ENCODE data around the gene TMEM272.
"Not testable (repeated sequence)": the region's sequence is repeated elsewhere in the genome, so short reads cannot be mapped to it uniquely, and the experiment has no call there.

TMEM272 gene

DNA sequence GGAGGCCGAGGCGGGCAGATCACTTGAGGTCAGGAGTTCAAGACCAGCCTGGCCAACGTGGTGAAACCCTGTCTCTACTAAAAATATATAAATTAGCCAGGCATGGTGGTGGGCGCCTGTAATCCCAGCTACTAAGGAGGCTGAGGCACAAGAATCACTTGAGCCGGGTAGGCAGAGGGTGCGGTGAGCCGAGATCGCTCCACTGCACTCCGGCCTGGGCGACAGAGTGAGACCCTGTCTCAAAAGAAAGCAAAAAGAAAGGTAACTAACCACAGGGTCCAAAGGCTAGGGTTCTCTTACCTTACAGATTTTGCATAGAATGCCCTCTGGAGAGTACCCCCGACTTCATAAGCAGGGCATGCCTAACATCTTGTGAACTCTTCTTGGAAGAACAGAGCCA lies 20.3 kb downstream of the TMEM272 start:
- not testable (repeated sequence) for DNase-seq (ENCODE audit: low spot score)

DNA sequence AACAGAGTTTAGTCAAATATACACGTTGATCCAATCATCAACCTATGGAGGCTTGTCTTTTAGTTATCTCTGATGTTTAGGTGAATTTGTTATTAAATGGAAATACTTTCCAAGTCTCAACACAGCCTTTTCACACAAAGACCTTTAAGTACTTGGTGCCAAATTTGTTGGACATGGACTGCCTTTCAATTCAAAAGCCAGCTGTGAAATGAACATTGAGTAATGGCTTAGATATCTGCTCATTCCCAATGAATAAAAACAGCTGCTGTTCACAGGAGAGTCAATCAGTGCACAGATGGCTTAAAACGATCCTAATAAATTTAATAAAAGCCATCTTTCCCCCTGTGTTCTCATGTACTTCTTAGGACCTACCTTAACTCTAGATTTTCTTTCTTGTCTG lies 21.1 kb downstream of the TMEM272 start:
- no peak for DNase-seq (ENCODE audit: low spot score)

DNA sequence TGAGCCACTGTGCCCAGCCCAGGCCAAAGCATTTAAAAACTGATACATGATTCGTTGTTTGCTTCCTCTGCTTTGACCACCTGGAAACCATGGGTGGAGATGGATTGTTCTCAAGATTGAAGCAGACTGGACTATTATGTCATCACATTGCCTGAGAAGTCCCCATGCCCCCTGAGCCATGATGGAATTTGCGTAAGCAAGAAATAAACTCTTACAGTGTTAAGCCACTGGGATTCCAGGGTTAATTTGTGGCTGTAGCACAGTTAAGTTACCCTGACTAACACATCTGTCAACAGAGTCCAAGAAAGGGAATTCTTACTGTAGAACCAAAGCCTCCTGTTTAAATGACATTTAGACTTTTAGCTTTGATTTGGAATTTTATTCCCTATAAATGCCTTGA lies 21.6 kb downstream of the TMEM272 start:
- DNase-seq (ENCODE audit: low spot score) = no peak

DNA sequence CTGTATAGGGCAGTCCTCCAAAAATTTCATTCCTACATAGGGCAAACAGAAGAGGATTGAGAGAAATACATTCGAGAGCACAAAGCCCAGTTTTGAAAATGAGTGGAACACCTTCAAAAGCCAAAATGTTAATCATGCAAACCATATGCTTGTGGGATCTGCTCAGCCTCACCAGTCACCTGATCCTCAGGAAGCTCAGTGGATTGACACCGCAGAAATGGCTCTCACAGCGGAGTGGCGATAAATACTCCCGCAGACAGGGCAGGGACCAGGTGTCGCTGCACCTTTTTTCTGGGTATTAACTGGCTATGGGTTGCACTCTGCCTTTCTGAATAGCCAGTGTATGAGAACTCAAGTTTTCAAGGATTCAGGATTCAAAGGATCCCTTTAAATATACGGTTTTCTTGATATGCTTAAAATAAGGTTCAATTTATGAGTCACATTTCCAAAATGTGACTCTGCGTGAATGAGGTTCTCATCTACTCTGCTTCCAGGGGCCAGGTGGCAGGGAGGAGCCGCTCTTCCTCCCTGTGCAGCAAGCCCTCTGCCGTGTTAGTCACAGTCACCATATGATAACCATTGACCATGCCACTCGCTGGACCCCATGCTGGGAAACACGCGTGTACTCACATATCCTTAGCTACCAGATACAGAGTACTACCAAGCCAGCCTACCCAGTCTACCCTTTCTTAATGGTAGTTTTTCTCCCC lies 22.7 kb downstream of the TMEM272 start:
- DNase-seq (ENCODE audit: low spot score) = no peak

DNA sequence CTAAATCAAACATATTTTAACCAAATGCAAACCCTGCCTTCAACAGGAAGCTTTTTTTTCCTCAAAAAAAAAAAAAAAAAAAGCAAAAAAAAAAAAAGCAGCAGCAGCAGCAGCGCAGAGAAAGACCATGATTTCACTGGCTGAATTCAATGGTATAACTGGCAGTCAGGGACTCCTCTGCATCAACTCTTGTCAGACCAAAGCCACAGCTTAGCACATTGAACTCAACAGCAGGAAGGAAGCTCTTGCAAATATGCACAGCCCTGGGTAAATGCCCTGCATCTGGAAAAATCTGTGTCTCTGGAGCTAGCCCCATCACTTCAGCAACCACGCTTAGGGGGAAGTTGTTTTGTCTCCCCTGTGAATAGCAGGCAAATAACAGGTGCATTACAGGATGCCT lies 23.4 kb downstream of the TMEM272 start:
- no peak for DNase-seq (ENCODE audit: low spot score)

DNA sequence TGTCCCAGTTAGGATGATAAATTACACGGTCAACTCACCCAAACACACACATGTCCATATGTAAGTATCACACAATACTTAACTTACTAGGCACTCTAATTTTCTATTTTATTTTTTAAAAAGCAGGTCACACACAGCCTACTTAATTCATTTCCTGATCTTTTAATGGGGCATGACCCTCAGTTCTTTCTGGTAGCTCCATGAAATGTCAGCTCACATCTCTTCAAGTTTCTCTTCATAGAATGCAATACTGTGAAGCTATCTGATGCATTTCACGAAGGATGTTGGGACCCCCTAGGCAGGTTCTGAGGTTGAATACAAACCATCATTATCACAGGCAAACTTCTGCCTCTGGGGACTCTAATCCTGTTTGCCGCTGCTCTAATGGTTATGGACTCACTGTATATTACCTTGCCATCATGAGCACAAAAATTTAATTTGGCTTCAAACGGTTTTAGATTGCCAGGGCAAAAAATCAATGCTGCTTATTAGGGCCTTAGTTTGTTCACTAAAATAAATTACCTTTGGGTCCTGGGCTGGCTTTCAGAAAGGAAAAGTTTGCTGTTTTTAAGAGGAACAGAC lies 24.9 kb downstream of the TMEM272 start:
- no peak for DNase-seq (ENCODE audit: low spot score)

DNA sequence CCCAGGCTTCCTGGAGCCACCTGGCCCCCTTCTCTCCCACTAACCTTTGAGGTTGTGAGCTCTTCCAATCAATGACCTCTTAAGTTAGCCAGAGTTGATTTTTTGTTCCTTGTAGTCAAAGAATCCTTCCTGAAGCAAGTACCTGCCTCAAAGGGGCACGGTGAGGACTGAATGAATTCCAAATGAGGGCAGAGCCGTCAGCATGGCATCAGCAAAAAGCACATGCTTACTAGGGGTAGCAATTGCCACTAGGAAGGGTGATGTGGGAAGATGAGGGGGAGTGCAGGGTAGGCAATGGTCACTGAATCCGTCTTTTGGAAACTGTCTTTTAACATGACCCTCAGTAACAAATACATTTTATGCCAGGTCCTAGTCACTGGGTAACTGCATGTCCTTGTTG lies 25.4 kb downstream of the TMEM272 start:
- no peak for DNase-seq (ENCODE audit: low spot score)

DNA sequence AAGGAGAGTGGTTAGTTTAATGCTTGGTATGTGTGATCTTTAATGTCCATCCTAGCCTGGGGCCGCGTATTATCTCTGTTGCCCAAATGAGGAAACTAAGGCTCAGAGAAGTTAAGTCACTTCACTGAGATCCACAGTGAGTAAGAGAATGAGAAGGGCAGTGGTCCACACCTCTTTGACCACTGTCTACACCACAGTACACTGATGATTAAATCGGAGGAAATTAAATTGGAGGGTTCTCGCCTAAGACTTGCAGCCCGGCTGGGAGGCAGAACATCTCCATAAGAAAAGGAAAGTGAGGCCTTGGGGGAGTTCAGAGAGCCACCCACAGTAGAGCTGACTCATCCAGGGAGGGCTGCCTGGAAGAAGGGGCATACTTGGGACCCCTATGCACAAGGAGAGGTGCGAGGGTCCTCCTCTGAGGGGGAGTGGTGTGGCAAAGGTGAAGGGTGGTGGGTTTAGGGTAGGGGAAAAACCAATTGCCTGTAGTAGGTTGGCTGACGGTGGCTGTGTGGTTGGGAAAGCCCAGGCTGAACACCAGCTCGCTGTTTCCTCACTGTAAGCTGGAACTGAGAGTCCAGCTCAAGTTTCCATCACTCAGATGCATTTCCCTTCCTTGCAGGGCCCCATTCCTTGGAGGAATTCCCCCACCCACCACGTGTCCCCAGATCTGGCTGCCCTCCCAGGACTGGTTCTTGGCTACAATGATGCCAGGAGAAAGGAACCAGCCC lies 26.0 kb downstream of the TMEM272 start:
- DNase-seq (ENCODE audit: low spot score) = no peak

DNA sequence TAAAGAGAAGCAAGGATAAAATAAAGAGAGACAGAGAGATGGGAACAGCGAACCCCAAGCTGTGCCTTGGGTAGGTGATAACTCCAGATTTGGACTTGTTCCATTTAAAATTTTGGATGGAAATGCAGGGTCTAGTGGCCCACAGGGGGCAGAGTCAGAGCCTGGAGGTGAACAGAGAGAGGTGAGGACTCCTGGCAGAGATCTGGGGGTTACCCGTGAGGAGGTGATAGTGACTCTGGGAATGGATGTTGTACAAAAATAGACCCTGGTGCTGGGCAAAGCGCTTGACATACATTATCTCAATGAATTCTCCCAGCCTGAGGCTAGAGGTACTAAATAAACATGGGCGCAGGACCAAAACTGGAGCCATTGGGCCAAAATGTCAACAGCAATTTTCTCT lies 26.7 kb downstream of the TMEM272 start:
- DNase-seq (ENCODE audit: low spot score) = no peak

DNA sequence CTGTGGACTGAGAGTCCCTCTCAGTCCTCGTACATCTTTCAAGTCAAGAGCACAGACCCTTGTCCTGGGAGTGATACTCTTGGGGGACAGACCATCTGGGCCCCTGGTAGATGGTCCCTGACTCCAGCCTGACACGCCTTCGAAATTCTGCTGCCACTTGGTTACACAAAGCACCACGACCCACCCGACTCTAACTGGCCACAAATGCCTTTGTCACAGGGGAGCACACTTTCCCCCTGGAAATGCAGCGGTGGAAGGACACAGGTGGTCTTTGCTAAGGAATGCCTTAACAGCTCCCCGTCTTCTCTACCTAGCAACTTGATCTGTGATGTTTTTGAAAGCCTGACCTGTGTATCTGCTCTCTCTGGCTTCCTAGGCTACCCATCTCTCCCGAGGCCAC lies 27.3 kb downstream of the TMEM272 start:
- no peak for DNase-seq (ENCODE audit: low spot score)

DNA sequence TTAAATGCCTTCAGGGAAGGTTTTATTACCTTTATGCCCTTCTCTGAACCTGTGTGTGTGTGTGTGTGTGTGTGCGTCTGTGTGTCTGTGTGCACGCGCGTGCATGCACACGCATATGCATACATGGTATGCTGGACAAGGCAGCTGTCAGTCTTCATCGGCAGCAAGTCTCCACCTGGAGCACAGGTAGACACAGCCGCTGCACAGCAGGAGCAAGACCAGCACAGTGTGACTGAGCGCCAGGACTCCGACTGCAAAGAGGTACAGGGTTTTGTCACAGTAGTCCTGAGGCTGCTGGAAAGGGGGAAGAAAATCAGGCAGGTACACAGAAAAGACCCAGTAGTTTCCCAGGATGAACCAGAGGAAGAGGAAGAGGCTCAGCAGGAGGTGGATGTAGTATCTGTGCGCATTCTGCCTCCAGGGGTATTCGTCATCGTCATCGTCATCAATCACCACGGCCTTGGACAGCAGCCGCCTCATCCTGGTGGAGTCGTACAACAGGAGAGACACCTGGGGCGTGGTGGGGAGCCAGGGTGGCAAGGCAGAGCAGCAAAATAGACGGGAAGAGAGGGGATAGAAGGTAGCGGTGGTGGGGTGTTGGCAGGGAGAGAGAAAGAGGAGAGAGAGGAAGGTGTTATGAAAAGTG lies 28.2 kb downstream of the TMEM272 start:
- DNase-seq (ENCODE audit: low spot score) = no peak

DNA sequence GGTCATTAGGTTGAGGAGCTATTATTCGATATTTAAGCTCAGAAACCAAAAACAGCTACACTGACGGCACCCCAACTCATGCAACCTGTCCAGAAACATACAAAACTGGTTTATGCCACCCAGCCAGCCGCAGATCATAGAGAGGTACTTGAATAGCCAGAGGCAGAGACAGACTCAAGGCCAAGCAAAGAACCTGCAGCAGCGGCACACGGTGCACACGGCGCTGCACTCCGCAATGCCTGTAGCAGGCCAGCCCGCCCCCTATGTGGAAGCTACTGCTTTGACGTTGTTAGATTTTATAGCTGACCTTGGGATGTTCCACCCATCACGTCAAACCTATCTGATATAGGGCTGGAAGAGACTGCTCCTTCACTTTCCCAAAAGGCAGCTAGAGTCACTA lies 29.1 kb downstream of the TMEM272 start:
- DNase-seq (ENCODE audit: low spot score) = no peak

DNA sequence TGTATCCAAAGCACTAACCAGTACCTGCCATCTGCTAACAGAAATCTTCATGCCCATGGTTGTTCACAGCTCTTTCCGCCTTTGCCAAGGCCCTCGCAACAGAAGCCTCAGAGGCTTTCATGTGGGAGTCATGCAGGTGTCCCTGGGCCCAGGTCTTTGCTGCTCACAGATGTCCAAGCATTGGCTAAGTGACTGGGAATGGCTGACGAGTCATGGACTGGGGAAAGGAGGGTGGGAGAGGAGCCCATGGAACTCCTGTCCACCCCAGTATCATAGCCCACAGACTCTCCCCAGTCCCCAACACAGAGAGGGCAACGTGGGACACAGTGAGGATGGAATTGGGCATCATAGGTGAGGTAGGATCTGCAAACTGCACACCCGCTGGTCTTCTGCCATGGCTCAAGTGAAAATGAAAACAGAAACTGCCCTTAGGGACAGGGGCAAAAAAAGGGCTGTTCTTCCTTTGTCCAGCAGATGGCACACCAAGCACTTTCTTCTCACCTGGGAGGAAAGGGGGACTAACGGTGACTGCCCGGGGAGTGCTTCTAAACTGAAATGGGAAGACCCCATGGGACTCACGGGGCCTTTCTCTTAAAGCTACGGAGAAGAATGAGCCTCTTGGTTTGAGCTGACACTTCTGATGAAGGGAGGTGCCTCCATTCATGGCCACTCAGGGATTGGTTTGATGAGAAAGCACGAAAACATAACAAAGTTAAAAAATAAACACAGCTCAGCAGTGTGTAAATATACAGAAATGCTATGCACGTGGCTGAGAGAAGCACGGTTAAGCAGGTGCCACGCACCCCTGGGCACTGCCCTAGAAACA lies 29.9 kb downstream of the TMEM272 start:
- peak; percentile 80 for DNase-seq (ENCODE audit: low spot score)

DNA sequence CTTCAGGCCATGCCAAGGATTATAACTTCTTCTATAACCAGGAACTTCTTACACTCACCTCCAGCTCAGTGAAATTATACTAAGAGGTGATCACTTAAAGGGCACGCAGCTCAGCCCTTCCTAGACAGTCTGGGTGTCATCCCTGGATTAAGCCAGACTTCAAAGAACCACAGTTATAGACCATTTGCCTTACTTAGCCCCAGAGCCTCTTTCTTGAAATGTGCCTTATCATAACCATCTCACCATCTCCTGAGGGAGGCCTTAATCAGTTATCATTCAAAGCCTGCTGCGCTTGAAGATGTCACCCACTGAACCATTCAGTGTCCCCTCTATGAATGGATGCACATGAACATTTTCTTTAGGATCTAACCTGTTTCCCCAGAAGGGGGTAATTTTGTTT lies 30.9 kb downstream of the TMEM272 start:
- no peak for DNase-seq (ENCODE audit: low spot score)

DNA sequence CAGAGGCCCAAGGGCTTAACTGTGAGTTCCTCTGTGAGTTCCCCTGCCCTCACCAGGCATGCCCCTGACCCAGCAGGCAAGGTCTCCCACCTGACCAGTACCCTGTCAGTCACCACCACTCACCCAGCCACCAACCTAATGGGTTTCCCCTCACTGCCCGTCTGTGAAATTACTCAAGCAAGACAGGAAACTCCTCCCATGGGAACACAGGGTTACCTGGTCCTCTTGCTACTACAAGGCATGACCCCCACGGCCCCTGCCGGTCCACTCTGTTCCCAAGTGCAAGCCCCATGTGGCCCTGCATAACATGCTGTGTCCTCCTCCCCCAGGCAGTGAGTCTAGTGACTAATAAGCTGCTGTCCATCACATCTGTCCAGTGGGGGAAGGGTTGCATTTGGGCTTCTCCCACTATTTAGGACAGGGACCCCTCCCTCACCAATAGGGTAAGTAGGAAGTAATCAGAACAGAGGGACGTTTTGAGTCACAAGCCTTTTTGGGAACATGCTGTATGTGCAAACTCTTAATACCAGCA lies 33.0 kb downstream of the TMEM272 start:
- no peak for DNase-seq (ENCODE audit: low spot score)

DNA sequence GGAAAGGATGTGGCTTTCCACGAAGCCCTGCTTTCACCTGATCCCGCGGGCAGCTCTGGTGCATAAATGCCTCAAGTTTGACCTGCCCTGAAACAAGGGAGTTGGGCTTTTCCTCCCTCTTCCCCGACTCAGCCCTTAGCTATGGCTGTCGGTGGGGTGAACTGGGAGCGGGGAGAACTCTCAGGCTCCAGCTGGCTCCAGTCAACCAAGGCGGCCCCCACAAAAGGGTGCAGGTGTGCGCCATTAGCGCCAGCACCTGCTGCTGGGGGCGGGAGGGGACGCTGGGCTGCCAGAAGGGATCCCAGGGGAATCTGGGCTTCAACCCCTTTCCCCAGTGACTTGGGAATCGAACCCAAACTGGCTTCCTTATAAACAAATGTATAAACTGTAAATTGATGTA lies 33.9 kb downstream of the TMEM272 start:
- DNase-seq (ENCODE audit: low spot score) = no peak

DNA sequence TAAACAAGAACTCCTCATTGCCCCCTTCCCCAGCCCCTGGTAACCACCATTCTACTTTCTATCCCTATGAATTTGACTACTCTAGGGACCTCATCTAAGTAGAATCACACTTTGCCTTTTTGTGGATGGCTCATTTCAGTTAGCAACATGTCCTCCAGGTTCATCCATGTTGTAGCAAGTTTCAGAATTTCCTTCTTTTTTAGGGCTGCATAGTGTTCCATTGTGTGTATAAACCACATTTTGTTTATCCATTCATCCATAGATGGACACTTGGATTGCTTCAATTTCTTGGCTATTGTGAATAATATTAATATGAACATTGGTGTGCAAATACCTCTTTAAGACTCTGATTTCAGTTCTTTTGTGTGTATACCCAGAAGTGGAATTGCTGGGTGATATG lies 36.2 kb downstream of the TMEM272 start:
- DNase-seq (ENCODE audit: low spot score) = no peak

DNA sequence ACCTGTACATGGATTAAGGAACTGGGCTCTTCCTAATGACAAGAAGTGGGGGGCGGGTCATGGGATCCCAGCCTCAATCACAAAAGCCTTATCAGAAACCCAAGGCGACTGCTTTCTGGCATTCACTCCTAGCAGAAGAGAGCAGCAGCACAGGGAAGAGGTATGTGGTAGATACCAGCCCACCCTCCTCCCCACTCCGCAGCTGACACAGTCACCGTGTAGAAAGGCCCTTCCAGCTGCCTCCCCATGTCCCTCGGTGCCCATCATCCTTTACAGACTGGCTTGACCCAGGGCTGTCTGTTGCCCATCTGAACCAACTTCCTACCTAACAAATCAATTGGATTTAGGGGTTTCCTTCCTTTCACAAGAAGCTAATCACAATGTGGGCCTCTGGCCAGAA lies 37.9 kb downstream of the TMEM272 start:
- DNase-seq (ENCODE audit: low spot score) = no peak

DNA sequence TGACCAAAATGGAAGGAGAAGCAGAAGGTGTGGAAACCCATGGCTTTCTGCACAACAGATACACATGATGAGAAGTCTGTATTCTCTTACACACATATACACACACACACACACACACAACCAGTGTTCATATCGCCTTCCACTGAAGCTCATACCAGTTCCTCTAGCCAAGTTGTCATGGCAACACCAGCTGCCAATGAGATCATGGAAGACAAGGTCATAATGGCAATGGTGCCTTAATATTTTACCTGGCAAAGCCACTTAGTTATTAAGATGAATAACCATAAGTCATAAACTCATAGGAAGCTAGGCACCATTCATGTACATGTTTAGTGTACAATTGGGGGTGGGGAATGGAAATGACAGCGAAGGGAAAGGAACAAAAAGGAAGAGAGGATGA lies 38.4 kb downstream of the TMEM272 start:
- peak; percentile 41 for DNase-seq (ENCODE audit: low spot score)

DNA sequence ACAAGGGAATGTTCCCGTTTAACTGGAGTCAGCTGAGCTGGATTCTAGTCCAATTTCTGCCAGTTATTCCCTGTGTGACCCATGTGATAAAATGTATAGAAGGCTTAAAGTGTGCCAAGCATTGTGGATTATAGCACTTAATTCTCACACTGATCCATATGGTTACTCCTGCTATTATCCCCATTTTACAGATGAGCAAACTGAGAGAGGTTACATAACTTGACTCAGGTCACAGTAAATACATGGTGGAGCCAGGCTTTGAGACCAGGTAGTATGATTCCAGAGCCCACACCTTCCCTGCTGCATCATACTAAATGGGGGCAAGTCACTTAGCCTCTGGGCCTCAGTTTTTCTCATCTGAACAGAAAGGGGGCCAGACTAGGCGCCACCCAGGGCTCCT lies 39.1 kb downstream of the TMEM272 start:
- DNase-seq (ENCODE audit: low spot score) = no peak

DNA sequence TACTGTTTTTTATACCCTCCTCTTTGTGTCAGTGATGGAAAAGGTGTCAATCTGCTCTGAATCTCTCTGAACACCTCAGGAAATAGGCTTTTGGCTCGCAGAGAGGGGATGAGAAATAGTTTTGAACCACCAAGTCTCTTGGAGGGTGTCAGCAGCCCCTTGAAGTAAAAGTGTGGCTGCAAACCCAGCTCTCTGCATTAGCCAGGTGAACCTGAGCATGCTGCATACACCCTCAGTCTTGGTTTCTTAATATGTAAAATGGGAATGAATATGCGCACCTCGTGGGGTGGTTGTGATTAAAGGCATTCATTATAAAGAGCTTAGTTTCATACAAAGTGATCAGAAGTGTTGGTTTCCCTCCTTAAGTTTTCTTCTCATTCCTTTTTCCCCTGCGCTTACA lies 39.7 kb downstream of the TMEM272 start:
- DNase-seq (ENCODE audit: low spot score) = no peak

Measured in hematopoietic multipotent progenitor cell treated with erythropoietin and hydrocortisone succinate and interleukin-3 and kit ligand, for 15 days (in vitro differentiated cells).